GM21423 (cell line): ENCODE measurements around the gene SH2B2.
"Not testable (repeated sequence)": the region's sequence is repeated elsewhere in the genome, so short reads cannot be mapped to it uniquely, and the experiment has no call there.

Experiments used
- ATAC-seq: cut with Tn5 transposase; IDR thresholded peaks from one replicate; pipeline ENCODE4 v1.9.1; 2021; ENCODE audit warnings: mild to moderate bottlenecking, moderate library complexity; ENCODE audit not compliant: unreplicated experiment

SH2B2 gene

GRCh38 chr7:102327183-102327582, 40.5 kb downstream of the SH2B2 start:
- ATAC-seq = not testable (repeated sequence)

GRCh38 chr7:102328863-102329262, 42.2 kb downstream of the SH2B2 start:
- not testable (repeated sequence) for ATAC-seq

GRCh38 chr7:102329366-102329765, 42.7 kb downstream of the SH2B2 start:
- not testable (repeated sequence) for ATAC-seq

GRCh38 chr7:102330666-102331460, 44.2 kb downstream of the SH2B2 start:
- ATAC-seq = not testable (repeated sequence)

- not testable (repeated sequence) for ATAC-seq
Measured at GRCh38 chr7:102335574-102335973, 48.9 kb downstream of the SH2B2 start.

- not testable (repeated sequence) for ATAC-seq
Measured at GRCh38 chr7:102337002-102337401, 50.3 kb downstream of the SH2B2 start.

GRCh38 chr7:102337420-102337819, 50.8 kb downstream of the SH2B2 start:
- ATAC-seq = not testable (repeated sequence)

GRCh38 chr7:102340599-102341368, 54.1 kb downstream of the SH2B2 start:
- ATAC-seq = not testable (repeated sequence)

- ATAC-seq = not testable (repeated sequence)
Measured at GRCh38 chr7:102346983-102347382, 60.3 kb downstream of the SH2B2 start.

GRCh38 chr7:102356344-102356743, 69.7 kb downstream of the SH2B2 start, which contains the start of gene SPDYE6:
SPDYE6 (minus strand) TSS chr7:102356444; CDS start chr7:102356023, 421 bp downstream.
- ATAC-seq = not testable (repeated sequence)

- peak; percentile 99 for ATAC-seq
Measured at GRCh38 chr7:102363549-102364393, 77.1 kb downstream of the SH2B2 start.

GRCh38 chr7:102364394-102364886, 77.8 kb downstream of the SH2B2 start:
- ATAC-seq = not testable (repeated sequence)

- not testable (repeated sequence) for ATAC-seq
Measured at GRCh38 chr7:102365390-102365789, 78.7 kb downstream of the SH2B2 start.

GRCh38 chr7:102370038-102370437, 83.4 kb downstream of the SH2B2 start:
- ATAC-seq = not testable (repeated sequence)
